NCI-H1930 (cell line): Measurements from ENCODE around the gene MAP2K2.
"Not testable (repeated sequence)": the region's sequence is repeated elsewhere in the genome, so short reads cannot be mapped to it uniquely, and the experiment has no call there.

ENCODE experiments used
- DNase-seq, 2 experiments: peaks; one replicate each; lab custom pipeline; 2025; lab: John Stamatoyannopoulos, UW

Gene MAP2K2

DNA sequence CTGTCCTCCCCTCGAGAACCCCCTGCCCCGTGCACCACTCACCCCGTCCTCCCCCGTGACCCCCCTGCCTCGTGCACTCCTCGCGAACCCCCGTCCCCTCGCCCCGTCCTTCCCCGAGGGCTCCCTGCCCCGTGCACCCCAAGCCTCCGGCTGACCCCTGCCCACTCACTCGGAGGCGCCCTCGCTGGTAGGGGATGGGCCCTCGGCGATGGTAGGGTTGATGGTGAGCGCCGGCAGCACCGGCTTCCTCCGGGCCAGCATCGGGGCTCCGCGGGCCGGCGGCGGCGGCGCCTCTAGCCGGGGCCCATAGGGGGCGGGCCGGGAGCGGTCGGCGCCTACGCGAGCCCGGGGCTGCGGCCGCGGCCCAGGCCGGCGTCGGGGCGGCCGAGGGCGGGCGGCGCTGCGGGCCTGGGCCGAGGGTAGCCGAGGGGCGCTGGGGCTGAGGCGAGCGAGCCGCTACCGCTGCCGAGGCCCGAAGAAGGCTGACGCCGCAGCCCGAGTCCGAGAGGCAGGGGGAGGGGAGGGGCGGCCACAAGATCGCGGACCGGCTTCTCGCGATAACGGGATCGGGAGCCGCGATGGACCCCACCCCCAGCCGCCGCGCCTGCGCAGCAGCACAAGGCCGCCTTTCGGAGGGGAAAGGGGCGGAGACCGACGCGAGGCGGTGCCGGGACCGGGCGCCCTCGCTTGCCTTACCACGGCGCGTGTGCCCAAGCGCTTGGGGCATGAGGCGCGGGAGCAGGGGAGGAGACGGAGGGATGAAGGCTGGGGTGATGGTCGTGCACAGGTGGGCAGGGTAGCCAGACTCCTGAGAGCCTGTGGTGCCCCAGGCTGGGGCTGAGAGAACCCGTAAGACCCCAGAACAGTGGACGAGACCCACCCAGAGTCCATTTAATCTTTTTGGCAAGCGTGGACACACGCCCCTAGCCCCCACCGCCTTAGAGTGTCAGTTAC lies at the start of gene MAP2K2:
Gene MAP2K2 (minus strand): TSS at position 508 of the 954 bp plus-strand sequence. CDS start 247 bp downstream, at position 261.
- DNase-seq: peak; percentile 76 to 87

DNA sequence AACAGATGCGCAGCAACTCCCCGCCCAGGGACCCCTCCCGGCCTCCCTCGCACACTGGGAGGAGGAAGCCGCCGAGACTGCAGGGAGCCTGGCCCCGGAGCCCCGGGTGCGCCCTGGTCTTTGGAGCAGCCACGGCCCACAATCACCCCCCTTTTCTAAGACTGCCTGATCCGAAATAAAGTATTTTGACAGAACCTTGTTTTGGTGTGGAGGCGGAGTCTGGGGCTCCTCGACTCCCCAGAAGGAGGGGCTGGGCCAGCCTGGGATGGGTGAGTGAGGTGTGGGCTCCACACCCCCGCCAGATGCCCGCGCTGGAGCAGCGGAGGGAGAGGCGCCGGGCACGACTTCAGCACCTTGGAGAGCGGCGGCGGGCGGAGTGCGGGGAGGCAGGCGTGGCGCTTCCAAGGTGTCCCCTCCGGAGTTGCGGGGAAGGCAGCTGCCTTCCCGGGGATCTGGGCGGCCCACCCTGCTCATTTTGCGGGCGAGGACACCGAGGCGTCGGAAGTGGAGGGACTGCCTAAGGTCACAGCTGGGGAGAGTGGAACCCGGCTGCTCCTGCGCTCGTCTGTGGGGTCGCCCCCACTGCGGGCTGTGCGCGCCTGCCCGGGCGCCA lies 49.0 kb upstream of the MAP2K2 start:
- DNase-seq: no peak

GRCh38 chr19:4171676-4172075 lies 47.8 kb upstream of the MAP2K2 start:
- DNase-seq: no peak

GRCh38 chr19:4164262-4164661 lies 40.3 kb upstream of the MAP2K2 start:
- no peak for DNase-seq

DNA sequence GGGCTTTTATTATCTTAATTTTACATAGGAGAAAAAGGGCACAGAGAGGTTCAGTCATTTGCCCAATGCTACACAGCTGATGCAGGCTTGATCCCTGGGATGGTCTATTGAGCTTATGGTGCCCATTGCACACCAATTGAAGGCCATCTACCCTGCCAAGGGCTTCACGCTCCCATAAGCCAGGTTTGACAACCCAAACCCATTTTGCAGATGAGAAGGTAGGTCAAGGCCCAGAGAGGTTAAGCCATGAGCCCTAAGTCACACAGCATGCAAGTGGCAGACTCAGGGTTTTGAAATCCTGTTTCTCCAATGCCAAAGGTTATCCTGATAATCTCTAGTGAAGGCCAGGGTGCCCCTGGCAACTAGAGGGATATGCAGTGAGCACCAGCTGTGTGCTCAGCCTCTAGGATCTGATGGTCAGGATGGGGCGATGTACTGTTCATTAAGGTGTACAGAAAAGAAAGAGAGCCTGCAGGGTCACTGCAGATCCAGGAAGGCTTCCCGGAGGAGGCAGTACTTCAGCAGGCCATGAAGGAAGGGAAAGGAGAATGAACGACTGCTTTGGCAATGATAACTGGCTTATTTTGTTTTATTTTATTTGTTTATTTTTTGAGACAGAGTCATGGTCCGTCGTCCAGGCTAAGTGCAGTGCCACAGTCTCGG lies 37.6 kb upstream of the MAP2K2 start:
- no peak for DNase-seq

DNA sequence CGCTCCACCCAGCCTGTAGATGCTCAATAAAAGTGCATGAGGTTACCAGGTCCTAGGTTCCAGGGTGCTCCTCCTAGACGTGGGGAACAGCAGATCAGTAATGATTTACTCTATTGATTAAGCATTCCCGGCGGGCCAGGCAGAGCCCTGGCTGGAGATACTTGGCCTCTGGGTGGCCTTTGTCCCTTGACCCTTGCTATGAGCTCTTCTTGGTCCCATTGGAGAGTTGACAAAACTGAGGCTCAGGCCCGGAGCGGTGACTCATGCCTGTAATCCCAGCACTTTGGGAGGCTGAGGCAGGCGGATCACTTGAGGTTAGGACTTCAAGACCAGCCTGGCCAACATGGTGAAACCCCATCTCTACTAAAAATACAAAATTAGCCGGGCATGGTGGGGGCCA lies 34.0 kb upstream of the MAP2K2 start:
- DNase-seq: not testable (repeated sequence)

DNA sequence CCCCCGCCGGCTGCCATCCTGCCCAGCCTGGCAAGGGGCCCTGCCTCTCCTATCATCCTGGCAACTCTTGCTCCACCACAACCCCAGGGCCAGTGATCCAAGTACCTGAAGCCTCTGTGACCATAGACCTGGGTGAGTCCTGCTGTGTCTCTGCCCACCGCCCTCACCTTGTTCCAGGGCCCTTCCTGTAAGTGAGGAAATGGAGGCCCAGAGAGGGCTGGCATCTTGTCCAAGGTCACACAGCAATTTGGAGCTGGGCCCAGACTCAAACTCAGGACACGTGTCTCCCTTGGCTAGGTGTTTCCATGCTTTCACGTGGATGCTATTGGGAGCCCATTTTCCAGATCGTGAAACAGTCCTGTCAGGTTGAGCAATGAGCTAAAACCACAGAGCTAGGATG lies 33.2 kb upstream of the MAP2K2 start:
- no peak for DNase-seq

GRCh38 chr19:4154571-4155312 lies 30.8 kb upstream of the MAP2K2 start:
- no peak for DNase-seq

- no peak for DNase-seq
Measured at GRCh38 chr19:4152241-4152998, 28.5 kb upstream of the MAP2K2 start.

- no peak for DNase-seq
Measured at GRCh38 chr19:4151623-4152022, 27.7 kb upstream of the MAP2K2 start.

DNA sequence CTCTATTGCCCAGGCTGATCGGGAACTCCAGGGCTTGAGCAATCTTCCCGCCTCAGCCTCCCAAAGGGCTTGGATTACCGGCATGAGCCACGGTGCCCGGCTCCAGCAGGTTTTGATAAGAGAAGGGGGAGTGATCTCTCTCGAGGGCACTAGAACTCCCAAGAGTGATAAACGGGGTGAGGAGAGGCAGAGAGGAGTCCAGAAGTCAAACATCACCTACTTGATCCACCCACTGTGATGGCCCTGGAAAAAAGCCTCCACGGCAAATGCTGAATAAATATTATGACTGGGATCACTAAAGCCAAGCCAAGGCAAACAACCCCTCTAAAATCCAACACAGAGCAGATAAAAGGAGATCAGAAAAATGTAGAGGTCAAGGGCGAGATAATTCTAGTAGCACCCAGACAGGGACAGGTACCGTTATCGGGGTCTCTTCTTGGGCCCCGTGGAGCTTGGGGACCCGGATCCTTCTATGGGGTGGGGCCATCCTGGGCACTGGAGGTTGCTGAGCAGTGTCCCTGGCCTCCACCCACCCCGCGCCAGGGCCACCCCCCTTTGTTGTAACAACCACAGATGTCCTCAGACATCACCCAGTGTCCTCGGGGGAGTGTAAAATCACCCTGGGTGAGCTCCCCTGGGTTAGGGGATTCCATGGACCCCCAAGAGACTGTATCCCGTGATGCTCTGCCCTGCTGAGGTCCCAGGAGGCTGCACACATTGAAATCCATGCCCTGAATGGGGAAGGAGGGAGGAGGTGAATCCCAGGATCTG lies 25.8 kb upstream of the MAP2K2 start:
- no peak for DNase-seq

- no peak for DNase-seq
Measured at GRCh38 chr19:4144666-4145249, 20.8 kb upstream of the MAP2K2 start.

GRCh38 chr19:4142916-4143315 lies 19.0 kb upstream of the MAP2K2 start:
- DNase-seq: not testable (repeated sequence)

DNA sequence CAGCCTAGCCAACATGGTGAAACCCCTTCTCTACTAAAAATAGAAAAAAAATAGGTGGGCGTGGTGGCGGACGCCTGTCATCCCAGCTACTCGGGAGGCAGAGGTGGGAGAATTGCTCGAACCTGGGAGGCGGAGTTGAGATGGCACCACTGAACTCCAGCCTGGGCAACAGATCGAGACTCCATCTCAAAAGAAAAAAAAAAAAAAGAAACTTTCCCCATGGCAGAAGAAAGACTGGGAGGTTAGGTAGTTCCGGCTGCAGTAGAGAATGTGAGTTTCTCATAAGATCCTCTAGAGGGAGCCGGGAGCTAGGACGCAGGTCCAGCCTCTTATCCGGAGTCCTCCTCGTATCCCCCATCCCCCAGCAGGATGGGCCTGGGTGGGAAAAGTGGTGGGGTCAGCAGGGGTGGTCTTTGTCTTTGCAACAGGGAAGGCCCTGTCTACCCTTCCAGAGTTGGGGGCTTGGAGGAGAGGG lies 16.4 kb upstream of the MAP2K2 start:
- DNase-seq: peak; percentile 33 to 52

DNA sequence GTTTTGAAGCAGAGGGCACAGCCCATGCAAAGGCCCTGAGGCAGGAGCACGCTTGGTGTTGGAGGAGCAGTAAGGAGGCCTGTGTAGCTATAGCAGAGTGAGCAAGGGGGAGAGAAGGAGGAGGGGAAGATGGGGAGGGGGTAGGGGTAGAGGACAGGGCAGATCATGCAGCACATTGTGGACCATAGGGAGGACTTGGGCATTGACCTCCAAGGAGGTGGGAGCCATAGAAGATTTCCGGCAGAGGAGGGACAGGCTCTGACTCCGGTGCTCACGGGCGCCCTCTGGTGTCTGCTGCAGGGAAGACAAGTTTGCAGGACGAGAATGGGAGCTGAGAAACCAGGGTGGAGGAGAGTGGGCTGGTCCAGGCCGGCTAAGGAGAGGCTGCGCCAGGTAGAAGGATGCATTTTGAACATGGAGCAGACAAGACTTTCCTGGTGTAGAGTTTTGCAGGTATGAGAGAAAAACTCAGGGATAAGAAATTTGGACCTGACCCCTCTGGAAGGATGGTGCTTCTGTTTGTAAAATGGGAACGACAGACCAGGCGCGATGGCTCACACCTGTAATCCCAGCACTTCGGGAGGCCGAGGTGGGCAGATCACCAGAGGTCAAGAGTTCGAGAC lies 15.8 kb upstream of the MAP2K2 start:
- DNase-seq: peak; percentile 14 to 19

GRCh38 chr19:4138445-4138844 lies 14.5 kb upstream of the MAP2K2 start:
- DNase-seq: no peak

- DNase-seq: no peak
Measured at GRCh38 chr19:4136680-4137088, 12.8 kb upstream of the MAP2K2 start.

DNA sequence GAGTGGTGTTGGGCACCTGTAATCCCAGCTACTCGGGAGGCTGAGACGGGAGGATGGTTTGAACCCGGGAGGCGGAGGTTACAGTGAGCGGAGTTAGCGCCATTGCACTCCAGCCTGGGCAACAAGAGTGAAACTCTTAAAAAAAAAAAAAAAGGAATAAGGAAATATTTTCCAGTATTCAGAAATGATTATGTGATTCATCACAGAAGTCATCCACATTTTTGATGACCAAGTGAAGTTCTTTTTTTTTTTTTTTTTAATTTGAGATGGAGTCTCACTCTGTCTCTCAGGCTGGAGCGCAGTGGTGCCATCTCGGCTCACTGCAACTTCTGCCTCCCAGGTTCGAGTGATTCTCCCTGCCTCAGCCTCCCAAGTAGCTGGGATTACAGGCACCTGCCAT lies 11.5 kb upstream of the MAP2K2 start:
- DNase-seq: not testable (repeated sequence)

DNA sequence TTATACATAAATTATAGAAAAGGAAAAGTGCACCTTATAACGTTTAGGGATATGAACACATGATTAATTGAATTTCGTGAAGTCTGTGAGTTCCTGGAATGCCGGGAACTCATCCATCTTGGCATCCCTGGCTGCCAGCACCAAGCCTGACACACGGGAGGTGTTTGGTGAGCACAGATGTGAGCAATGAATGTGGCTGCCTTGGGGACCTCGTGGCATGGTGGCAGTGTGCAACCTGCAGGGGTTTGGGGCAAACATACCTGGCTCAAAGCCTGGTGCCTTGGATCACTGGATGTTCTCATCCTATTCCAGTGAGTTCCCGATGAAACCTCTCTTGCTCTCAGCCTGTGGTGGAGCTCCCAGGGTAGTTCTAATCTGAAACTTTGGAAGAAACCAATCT lies 10.4 kb upstream of the MAP2K2 start:
- no peak for DNase-seq
